Stimulated activated CD8-positive, alpha-beta memory T cell treated with anti-CD3 and anti-CD28 coated beads, Interleukin-4, amount 100 ng/mL, for 1 hour (primary cell): ENCODE measurements around the gene B3GALT6.

Experiments used
- DNase-seq, 2 donors: peaks; one replicate each; pipeline ENCODE4 v3.0.0-alpha.2; 2020; ENCODE audit warnings: low read depth in 2 of 2, low spot score in 1 of 2

B3GALT6 gene

GRCh38 chr1:1215881-1216605 is 16.0 kb upstream of the B3GALT6 start:
- no peak for DNase-seq

DNA sequence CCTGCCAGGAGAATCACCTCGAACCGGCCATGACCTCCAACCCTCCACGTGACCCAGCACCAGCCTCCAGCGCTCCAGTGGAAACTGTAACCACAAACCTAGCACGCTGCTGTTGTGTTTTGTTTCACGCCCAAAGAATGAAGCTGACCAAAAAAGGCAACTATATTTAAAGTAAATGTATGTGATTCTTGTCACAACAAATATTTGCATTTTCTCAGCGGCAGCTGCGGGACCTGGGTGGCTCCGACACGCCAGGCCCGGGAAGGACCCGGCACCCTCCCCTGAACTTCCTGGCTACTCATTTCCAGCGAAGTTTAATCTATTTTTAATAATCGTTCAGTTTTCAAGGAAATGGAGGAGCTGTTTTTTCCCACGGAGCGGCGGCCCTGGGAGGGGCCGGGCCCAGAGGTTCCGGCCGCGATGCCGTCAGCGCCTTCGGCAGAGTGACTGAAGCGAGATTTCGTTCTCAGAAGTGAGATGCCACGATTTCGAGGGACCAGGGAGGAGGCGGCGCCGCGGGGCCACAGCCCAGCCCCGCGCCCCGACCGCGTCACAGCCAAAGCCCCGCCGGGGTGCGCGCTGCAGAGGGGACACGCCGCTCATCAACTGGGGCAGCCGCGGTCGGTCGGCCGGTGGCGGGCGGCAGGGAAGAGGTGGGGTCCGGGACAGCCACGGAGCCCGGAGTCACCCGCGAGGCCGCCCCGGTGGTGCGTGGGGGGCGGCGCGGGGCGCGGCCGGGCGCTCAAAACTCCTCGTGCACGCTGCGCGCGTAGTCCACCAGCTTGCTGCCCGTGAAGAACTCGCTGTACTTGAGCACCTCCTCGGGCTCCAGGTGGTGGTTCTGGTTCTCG is 15.0 kb upstream of the B3GALT6 start:
- DNase-seq: peak in 1 of 2 donors; percentile 9

GRCh38 chr1:1217621-1218523 is 14.2 kb upstream of the B3GALT6 start:
- no peak for DNase-seq

DNA sequence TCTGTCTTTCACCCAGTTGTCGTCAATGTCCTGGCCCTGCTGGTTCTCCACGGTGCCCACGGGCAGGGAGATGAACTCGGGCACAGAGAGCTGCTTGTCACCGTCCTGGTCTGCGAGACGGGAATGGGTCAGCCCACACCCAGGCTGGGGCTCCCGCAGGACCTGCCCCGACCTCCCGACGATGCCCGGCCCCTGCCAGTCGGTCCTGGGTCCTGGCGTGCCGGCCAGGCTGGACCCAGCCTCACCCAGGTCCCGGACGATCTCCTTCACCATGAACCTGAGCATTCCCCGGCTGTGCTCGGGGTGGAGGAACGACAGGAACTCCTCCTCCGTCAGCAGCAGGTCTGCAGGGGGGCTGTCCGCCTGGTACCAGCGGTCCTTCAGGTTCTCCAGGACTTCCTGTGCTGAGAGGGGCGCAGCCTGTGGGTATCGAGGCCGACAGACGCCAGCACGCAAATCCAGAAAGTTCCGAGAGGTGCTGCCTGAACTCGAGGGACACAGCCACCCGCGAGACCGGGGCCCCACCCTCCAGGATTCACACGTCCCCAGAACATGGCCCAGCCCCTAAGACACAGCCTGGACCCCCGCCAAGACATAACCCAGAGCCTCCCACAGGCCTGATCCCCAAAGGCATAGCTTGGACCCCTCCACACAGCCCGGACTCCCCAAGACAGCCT is 13.4 kb upstream of the B3GALT6 start:
- no peak for DNase-seq

DNA sequence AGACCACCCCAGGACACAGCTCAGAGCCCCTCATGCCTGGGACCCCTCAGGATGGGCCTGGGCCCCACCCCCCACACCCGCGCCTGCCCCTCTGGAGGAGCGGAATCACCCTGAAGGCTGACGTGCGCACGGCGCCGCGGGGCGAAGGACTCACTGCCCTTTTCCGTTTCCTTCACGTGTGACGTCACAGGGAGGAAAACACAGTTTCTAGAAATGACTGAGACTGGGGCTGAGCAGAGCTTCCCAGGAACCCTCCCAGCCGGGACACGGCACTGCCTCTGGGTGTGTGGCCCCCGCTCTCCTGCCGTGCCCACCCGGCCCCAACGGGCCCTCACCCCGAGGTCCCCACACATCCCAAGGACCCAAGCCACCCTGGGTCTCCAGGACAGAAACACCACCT is 12.7 kb upstream of the B3GALT6 start:
- peak in 1 of 2 donors; percentile 19 for DNase-seq

- DNase-seq: no peak
Measured at GRCh38 chr1:1220197-1220596, 11.8 kb upstream of the B3GALT6 start.

GRCh38 chr1:1221887-1222574 is 10.0 kb upstream of the B3GALT6 start:
- DNase-seq: no peak

DNA sequence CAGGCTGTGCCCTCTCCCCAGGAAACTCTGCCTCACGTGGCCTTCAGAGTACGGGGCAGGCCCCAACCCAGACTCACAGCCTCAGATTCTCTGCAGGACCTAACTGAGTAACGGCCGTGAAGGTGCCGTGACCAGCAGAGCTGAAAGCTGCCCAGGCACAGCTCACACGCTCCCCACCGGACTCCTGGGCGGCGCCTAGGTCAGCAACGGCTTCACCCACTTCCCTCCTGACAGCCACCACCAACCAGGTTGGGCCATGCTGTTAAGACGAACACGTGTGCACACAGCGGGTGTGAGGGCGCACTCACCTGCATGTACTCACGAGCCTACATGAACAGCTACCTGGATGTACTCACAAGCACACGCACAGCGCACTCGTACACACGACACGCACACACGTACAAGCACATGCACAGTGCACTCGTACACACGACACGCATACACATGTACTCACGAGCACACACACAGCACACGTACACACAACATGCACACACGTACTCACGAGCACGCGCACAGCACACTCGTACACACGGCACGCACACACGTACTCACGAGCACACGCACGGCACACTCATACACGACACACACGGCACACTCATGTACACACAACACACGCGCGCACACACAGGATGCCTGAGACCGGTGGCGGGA is 9.3 kb upstream of the B3GALT6 start:
- no peak for DNase-seq

DNA sequence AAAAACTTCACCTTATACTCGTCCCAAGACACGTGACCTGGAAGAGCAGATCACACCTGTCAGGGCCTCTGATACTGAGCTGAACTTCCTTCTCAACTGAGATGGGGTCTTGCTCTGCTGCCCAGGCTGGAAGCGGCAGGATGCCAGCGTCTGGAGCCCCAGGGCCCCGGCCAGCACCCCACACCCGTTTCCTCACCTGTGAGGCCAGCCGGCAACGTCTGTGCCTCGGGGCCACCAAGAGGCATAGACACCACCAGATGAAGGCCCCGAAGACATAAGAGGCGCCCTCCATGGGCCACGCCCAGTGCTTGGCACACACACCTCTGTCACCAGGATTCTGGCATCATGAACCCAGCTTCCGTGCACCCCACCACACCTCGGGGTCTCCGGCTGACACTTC is 8.7 kb upstream of the B3GALT6 start:
- DNase-seq: no peak

- DNase-seq: no peak
Measured at GRCh38 chr1:1223891-1224290, 8.1 kb upstream of the B3GALT6 start.

DNA sequence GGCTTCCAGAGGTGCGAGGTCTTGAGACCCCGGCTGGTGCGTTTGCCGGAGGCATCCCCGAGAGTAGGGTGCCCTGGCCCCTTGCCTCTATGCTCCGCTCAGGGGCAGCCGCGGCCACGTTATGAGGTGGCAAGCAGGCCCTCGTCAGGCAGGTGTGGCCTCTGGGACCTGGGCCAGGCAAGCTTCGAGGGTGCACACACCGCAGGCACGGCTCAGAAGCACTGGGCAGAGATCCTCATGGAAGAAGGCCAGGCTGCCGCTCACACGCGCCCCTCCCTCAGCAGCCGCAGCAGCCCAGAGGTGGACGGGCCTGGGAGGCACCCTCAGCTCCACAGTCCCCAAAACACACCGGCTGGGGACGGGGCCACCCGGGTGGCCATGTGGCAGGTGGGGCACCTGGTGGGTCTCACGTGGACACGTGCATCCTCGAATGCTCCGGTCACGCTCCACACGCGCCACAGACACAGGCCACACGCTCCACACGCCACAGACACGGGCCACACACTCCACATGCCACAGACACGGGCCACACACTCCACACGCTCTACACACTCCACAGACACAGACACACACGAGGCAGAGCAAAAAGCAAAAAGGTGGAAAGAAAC is 6.7 kb upstream of the B3GALT6 start:
- no peak for DNase-seq

GRCh38 chr1:1225913-1226312 is 6.1 kb upstream of the B3GALT6 start:
- no peak for DNase-seq

GRCh38 chr1:1226566-1227362 is 5.3 kb upstream of the B3GALT6 start:
- no peak for DNase-seq

GRCh38 chr1:1227386-1227785 is 4.7 kb upstream of the B3GALT6 start:
- no peak for DNase-seq

- DNase-seq: no peak
Measured at GRCh38 chr1:1228187-1228586, 3.9 kb upstream of the B3GALT6 start.

- DNase-seq: no peak
Measured at GRCh38 chr1:1228596-1229321, 3.3 kb upstream of the B3GALT6 start.

DNA sequence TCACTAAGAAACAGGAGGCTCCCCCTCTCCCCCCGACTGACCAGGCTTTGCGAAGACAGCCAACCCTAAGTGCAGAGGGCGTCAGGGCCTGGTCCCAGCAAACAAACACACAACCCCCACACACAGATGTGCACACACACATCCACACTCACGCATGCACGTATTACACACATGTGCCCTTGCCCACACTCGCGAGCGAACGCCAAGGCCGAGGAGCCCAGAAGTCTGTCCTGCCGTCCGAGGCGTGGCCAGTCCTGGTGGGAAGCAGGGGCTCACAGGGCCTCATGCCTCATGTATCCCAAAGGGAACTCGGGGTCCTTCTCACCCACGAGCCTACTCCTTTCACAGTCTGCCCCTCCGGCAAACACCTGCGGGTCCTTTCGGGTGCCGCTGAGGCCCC is 2.3 kb upstream of the B3GALT6 start:
- no peak for DNase-seq
